ENCODE data around the gene MBNL3. TPM values are rescaled to one million over a fixed set of nuclear protein-coding genes. Genes with fewer than 3 reads are reported as not detected.

The MBNL3 gene
- total and polyA plus RNA-seq, 9 of the 15 experiments (the other 6 are each of a cell fraction or from before 2014, with no cell fraction given), result under 0.01 to 0.25 (median 0.16) TPM

GRCh38 chrX:132488180-132488705 is 595 bp downstream of the MBNL3 start:
- Histone ChIP-seq H3K27me3 (ENCODE audit: control insufficient read depth in 2 of 2, insufficient read depth in 2 of 2, low read length in 2 of 2) (no peaks in the 10 kb centered on the region), H3K27ac (ENCODE audit: extremely low read depth, low read depth, low read length) (no peak overlapping the region)
- no peak for FAIRE-seq

More at GRCh38 chrX:132488180-132488705, 595 bp downstream of the MBNL3 start:
- intact Hi-C loops (cut with micrococcal nuclease) (no loop called here), in situ Hi-C loops (cut with MboI) (no loop called here)
- Histone ChIP-seq H3K9me1 (ENCODE audit: control insufficient read depth, insufficient read depth, low read length) (no peaks in the 10 kb centered on the region), H3K79me2 (ENCODE audit: control insufficient read depth, insufficient read depth, low read length) (no peaks in the 10 kb centered on the region), H3K4me1 (replicated peaks in 1 of 2; ENCODE audit: control insufficient read depth in 2 of 2, insufficient read depth in 2 of 2, low read length in 2 of 2) (peaks cover 0 to 7% of the 10 kb centered on the region in 2 experiments; a peak in 1 of 5 replicates), H4K20me1 (replicated peaks; ENCODE audit: control insufficient read depth, insufficient read depth, low read length) (no peaks in the 10 kb centered on the region), H3K9me3 (replicated peaks; ENCODE audit: control insufficient read depth, insufficient read depth, low read depth, low read length) (no peaks in the 10 kb centered on the region), H3K4me3 (no peak overlapping the region), H3K4me2 (ENCODE audit: insufficient read depth, low read length) (no peak overlapping the region), H3K9ac (ENCODE audit: insufficient read depth in 1 of 2, low read depth in 2 of 2, low read length in 2 of 2) (no peak overlapping the region), H3K36me3 (ENCODE audit: control insufficient read depth, insufficient read depth, low read length) (no peaks in the 10 kb centered on the region), H2AFZ (ENCODE audit: low read depth, low read length) (no peak overlapping the region)
- WGBS (ENCODE audit: insufficient coverage, low coverage, missing lambda C conversion rate), result 7% methylated on average over 8 of the region's 8 CpGs
- no TSS peak for BruUV-seq (replicated peaks)
- ChIA-PET POLR2A (no interaction called here), CTCF (ENCODE audit: low intra/inter-chr PET ratio) (no interaction called here)
- no peak for DNase-seq (ENCODE audit: extremely low read depth in 1 of 4, low spot score in 3 of 4)
- no peak for ATAC-seq
- TF ChIP-seq CREB3 (tag; conservative IDR thresholded peaks at IDR 0.05; ENCODE audit: low read depth) (no peak), ZNF561 (CRISPR knock-in tag; conservative IDR thresholded peaks at IDR 0.05) (no peak), ZBED1 (IDR thresholded peaks at IDR 0.05) (no peak), FOS (IDR thresholded peaks at IDR 0.05; ENCODE audit: extremely low read depth, insufficient read length) (no peak), ZNF280A (IDR thresholded peaks at IDR 0.05; ENCODE audit: low read depth, partially characterized antibody) (no peak), MYC (IDR thresholded peaks at IDR 0.05; ENCODE audit: low read depth, low read length) (no peak), MYC (CRISPR knock-in tag; IDR thresholded peaks at IDR 0.05; ENCODE audit: borderline replicate concordance, low read depth) (no peak), PURB (CRISPR knock-in tag; IDR thresholded peaks at IDR 0.05; ENCODE audit: low read depth) (no peak), KAT7 (CRISPR knock-in tag; IDR thresholded peaks at IDR 0.05; ENCODE audit: borderline replicate concordance) (no peak), SRSF7 (optimal IDR thresholded peaks at IDR 0.05; ENCODE audit: low read depth, low read length) (no peak), E2F6 (IDR thresholded peaks at IDR 0.05; ENCODE audit: borderline replicate concordance in 1 of 2, extremely low read depth in 1 of 2, insufficient read depth in 1 of 2, insufficient read length in 1 of 2, low read depth in 1 of 2, low read length in 1 of 2, poor library complexity in 1 of 2, severe bottlenecking in 1 of 2) (no peak)
